ENCODE measurements around the gene EXOSC2.

Gene EXOSC2

DNA sequence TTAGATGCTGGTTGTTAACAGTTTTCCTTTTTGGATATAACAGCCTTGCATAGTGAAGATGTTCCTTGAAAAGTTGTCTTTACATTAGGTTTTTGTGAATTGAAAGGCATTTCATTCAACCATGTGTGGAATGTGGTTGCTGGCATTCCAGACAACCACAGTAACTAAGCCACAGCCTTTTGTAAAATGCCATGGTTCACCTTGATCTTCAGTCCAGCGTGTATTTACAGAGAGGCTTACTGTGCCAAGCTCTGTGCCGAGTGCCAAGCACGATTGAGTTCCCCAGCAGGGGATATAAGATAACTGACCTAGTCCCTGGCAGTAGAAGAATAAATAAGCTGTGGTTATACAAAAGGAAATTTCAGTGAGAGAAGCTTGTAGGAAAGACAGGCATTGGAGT, 4.9 kb downstream of the EXOSC2 start:
- no peak for DNase-seq (ENCODE audit: low read depth)

DNA sequence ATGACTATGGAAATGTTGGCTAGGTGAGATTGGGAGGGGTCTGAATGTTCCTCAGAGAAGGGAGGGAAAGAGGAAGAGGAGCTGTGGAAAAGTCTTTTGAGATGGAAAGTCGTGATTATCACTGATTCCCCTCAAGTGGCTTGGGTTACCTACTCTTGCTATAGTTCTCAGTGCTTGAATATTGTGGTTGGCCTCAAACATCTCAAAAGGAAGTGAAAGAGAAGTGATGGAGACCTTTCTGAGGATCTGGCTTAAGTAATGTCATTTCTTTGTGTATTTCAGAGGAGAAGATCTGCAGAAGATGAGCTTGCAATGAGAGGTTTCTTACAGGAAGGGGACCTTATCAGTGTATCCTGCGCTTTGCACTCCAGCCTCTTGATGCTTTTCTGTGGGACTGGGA, 5.5 kb downstream of the EXOSC2 start:
- no peak for DNase-seq (ENCODE audit: low read depth)

DNA sequence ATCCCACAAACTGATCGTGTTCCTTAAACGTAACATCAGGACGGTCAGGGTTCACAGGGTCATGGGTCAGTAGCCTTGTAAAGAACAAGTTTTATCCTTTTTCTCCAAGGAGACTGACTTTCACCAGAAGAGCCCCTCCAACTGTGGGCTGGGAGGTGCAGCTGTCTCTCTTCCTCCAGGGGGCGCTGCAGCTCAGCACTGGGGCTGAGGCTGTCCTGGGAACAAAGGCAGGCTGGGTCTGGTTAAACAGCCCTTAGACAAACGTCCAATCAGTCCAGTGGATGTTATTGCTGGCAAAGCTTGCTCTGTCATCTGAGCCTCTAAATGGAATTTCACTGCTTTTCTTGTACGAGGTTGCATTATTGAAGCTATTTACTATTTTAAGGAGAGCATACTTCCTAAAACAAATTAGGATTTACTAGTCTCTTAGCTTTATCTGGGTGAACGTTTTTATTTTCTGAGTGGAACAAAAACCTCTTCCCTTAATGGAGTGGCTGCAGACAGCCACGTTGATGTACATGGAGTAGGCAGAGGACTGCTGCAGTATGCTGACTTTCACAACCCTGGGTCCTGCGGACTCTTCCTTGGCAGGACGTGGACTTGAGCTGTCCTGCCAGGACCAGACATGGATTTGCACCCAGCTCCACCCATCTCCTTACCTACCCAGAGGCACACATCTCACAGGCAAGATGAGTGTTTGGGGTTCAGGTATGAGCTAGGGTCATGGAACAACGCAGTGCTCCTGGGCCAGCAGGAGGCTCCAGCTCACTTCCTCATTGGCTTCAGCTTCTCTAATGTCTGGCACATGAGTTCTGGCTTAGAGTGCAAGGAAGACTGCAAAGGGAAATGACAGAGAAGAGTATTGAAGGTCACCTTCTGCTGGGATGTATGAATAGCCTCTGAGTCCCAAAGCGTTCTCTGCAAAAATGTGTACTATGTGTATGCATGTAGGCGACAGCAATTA, 7.8 kb downstream of the EXOSC2 start:
- DNase-seq (ENCODE audit: low read depth), result peak; percentile 55

DNA sequence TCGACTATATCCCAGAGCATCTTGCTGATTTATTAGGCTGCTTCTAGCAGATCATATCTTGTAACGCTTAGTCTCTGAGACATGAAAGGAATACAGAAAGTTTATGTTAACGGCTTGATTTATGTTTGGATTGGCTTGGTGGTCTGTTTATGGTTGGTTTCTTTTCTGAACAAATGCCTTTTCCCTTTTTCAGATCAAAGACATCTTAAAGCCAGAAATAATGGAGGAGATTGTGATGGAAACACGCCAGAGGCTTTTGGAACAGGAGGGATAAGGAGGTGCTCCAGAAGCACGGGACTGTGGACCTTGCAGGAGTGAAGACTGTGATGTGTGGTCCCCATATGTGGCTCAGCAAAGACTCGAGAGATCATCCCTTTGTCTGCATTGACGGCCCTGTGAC, 9.9 kb downstream of the EXOSC2 start:
- DNase-seq (ENCODE audit: low read depth), result no peak

DNA sequence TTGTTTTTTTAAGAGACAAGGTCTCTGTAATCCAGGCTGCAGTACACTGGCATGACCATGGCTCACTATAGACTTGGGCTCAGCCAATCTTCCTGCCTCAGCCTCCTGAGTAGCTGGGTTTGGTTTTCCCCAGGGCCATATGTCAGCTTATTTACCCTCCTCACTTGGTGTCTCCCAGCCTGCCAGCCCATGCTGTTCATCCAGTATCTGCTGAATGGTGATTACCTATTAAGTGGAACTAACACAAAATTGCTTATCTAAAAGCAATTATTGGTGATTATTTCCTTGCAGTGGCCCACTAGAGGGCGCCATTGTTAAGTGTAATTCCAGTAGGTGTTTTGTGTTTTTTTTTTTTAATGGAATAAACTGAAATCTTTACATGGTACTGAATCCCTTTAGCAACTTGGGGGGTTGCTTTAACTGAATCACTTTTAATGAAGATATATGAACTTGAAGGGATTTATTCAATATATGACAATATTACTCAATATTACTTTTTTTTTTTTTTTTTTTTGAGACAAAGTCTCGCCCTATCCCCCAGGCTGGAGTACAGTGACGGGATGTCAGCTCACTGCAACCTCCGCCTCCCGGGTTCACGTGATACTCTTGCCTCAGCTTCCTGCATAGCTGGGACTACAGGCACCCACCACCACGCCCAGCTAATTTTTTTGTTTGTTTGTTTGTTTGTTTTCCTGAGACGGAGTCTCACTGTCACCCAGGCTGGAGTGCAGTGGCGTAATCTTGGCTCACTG, 13.8 kb downstream of the EXOSC2 start:
- DNase-seq (ENCODE audit: low read depth), result peak; percentile 46

DNA sequence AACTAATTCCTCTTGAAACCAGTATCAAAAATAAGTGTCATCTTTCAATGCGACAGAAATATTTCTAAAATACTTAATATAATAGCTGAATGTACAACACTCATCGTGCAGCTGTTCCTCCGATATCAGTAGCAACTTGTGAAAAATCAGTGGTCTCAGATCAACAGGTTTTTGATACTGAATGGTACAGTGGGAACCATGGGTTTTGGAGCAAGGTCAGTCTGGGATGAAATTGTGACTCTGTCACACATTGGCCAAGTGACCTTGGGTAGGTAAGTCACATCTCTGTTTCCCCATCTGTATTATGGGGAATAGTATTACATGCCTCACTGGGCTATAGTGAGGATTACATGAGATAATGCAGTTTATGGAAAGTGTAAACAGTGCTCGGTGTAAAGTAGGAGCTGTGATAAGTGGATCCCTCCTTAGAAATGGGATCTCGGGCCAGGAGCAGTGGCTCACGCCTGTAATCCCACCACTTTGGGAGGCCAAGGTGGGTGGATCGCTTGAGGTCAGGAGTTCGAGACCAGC, 17.3 kb downstream of the EXOSC2 start:
- DNase-seq (ENCODE audit: low read depth), result no peak

DNA sequence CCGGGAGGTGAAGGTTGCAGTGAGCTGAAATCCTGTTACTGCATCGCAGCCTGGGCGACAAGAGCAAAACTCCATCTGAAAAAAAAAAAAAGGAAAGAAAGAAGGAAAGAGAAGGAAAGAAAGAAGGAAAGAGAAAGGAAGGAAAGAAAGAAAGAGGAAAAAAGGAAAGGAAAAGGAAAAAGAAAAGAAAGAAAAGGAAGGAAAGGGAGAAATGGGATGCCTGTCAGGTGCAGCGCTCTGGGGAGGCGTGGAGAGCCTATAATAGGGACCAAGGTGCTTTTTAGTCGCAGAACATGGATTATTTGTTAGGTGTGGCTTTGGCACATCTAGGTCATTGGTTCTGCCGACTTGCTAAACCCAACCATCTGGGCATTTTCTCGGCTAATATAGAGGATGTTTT, 17.9 kb downstream of the EXOSC2 start:
- DNase-seq (ENCODE audit: low read depth), result no peak

DNA sequence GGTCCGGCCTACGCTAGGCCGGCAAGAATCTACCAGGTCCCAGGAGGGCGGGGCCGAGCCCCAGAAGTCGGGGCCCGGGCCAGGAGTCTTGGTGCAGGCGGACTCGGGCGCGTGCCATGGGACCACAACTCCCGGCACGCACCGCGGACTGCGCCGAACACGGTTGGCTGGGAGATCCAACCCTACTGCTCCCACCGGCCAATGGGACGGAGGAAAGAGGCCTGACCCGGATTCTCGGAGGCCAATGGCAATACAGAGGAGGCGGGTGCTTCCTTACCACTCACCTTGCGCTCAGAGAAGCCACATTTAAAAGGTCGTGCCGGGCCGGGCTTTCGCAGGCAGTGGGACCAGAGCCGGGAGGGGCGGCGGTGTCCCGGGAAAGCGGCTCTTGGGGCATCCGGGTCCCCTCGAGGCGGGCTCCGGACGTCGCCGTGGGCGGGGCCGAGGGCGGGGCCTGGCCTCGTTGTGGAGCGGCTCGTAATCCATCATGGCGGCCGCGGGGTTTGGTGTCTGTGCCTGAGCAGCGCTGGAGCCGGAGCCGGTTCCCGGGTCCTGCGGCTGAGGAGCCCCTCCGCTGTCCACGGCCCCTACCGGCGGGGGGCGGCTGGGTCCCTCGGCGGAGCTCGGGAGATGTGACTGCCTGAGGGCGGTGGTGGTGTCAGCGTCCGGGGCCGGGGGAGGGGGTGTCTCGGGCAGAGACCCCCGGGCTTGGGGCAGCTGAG, 19.1 kb downstream of the EXOSC2 start:
- peak; percentile 94 for DNase-seq (ENCODE audit: low read depth)

DNA sequence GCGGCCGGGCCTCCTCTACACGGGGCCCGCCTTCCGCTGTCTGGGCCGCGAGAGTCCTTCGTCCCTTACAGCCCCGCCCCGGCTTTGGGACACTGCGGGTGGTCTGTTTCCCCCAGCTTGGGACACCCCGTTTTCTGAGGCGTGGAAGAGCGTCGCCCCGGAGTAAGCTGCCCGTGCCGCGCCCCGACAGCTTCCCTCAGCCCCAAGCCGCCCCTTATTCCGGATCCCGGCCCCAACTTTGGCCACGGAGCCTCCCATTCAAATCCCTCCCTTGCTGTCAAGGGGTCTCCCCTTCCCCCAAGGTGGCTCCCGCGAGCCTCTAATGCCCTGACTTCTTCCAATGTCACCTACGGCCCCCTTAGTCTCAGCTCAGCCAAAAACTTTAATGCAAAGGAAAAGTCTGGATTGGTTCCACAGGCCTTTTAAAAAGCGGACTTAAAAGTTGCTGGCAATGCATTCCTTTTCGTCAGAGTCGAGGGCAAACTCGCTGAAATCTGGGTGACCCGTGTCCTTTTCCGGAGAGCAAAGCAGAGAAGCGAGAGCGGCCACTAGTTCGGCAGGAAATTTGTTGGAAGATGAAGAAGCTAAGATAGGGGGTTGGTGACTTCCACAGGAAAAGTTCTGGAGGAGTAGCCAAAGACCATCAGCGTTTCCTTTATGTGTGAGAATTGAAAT, 19.8 kb downstream of the EXOSC2 start:
- DNase-seq (ENCODE audit: low read depth), result no peak

DNA sequence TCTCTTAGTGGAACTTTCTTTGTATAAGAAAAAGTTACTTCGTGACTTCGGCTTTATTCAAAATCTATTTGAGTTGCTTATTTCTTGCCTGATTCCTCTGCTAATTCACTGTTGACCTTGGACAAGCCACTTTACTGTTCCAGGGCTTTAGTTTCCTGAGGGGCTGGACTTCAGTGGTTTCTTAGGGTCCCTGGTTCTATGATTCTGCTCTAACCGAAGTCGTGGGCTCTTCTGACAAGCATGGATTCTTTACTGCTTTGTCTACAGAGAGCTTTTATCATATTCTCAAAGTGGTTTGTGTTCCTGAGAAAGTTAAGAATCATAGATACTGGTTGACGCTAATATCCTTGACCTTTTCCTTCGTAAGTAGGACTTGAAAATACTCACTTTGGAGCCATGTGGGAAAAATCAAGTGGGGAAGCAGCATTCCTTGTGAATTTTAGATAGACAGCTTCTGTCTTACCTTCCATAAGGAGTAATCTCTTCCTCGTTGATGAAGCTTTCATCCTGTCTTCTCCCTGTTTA, 21.1 kb downstream of the EXOSC2 start:
- no peak for DNase-seq (ENCODE audit: low read depth)

DNA sequence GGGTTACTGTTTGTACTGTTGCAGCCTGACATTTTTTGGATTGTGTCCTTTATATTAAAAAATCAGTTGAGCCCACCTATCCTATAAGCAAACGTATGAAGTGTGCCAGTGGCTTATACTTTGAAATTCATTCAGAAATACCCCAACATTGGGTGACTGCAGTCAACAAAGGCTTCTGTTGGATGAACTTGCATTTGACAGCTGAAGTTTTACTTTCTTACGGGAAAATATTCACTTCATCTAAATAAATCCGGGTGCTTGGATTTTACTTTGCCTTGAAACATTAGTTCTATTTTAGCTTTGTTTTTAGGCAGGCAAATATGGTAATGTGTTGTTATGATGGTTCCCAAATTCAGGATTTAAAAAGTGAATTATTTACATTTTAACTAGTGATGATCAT, 21.7 kb downstream of the EXOSC2 start:
- DNase-seq (ENCODE audit: low read depth), result no peak

DNA sequence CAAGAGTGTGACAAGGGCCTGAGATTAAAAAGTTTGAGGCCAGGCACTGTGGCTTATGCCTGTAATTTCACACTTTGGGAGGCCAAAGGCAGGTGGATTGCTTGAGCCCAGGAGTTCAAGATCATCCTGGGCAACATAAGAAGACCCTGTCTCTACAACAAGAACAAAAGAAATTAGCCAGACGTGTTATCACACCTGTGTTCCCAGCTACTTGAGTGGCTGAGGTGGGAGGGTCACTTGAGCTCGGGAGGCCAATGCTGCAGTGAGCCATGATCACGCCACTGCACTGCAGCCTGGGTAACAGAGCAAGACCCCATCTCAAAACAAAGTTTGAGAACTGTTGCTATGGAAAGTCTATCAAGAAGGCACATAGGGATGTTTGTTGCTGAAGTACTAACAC, 25.0 kb downstream of the EXOSC2 start:
- no peak for DNase-seq (ENCODE audit: low read depth)

DNA sequence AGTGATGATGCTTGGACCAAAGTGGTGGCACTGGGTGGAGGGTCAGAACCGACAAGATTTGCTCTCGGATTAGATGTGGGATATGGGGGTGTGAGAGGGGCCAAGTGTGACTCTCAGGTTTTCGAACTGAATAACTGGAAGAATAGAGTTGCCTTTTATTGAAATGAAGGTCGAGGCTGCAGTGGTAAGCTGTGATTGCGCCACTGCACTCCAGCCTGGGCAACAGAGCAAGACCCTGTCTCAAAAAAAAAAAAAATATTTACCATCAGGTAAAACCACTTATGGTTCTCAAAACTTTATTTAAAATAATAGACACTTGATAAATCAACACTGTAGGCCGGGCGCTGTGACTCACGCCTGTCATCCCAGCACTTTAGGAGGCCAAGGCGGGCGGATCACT, 27.2 kb downstream of the EXOSC2 start:
- DNase-seq (ENCODE audit: low read depth), result no peak

DNA sequence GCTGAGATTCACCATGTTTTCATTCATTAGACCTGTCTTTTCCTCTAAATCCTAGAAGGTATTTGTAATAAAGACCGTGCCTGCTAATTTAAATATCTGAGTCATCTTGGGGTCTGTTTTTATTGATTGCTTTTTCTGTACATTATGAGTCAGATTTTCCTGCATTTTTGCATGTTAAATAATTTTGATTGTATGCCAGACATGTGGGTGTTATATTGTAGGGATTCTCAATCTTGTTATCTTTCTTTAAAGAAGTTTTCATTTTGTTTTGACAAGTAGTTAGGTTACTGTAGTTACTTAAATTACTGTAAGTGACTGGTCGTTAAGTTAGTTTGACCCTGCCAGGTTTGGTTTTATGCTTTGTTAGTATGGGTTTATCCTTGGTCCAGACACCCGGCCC, 35.1 kb downstream of the EXOSC2 start:
- no peak for DNase-seq (ENCODE audit: low read depth)

DNA sequence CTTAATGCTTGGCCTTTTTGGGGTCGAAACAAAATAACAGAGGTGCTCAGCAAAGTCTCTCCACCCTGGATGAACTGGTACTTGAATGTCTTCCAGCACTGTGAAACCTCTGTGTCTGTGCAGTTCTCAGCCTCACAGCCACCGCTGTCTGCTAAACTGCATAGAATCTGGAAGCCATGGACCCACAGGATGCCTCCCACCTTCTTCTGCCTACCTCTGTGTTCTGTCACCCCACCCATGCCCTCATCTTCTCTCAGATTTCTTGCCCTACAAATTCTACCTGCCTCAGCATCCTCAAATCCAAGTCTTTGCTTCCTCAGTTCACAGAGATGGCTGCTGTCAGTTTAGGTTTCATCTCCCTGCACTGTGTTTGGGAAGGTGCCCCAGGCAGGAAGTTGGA, 35.6 kb downstream of the EXOSC2 start:
- no peak for DNase-seq (ENCODE audit: low read depth)

DNA sequence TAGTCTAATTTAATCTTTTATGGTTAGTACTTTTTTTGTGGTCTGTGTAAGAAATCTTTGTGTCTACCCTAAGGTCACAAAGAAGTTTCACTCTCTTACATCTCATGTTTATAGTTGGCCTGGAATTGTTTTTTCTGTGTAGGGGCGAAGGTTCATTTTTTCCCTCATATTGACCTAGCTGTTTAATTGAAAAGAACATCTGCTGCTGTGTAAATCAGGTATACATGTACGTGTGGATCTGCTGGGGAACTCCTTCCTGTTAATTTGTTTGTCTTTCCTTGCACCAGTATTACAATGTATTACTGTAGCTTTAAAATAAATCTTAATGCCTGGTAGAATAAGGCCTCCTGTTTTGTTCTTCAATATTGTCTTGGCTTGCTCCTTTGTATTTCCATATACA, 37.8 kb downstream of the EXOSC2 start:
- no peak for DNase-seq (ENCODE audit: low read depth)

DNA sequence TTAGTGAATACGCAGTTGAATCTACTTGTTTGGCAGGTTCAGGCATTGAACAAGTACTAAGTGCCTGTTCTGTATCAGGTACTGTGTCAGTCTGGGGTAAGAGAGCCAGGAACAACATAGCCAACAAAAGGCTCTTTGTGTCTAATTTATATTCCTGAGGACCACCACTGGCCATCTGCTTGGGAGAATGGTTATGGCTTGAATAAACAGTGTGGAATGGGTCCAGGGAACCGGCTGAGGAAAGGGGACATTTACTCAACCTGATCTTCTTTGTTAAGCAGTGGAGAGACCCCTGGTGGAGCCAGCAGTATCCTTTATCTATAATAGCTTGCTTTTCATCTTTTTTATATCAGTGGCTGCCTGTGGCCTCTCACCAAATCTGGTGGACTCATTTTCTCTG, 38.6 kb downstream of the EXOSC2 start:
- DNase-seq (ENCODE audit: low read depth), result no peak

DNA sequence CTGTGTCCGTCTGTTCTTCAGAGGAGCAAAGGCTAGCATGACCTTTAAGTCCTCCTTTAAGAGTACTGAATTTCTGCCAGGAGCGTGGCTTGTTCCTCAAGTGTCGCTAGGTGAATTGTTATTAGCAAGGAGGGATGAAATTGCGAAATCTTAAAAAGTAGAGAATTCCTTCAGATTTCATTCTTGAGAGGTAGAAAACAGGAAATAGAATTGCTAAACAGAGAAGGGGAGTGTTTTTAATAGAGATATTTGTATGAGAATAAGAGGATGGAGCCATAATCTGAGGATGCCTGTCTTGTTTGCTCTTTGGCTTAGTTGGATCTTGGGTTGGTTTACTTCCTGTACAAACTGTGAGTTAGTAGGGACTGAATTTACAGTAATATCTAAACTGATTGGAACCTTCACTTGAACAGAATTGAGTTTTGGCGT, 39.2 kb downstream of the EXOSC2 start:
- no peak for DNase-seq (ENCODE audit: low read depth)

DNA sequence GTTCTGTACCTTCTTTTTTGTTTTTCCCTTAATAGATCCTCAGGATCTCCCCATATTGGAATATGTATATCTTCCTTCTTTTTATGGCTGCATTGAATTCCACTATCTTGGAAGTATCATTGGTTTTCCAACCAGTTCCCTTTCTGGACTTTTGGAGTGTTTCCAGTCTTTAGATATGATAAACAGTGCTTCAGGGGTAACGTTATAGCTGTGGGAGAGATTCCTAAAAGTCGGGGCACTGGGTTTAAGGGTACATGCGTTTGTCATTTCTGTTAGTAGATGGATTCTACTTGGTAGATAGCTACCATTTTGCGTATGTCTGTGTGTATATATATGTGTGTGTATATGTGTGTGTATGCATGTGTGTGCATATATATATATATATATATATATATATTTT, 42.0 kb downstream of the EXOSC2 start:
- no peak for DNase-seq (ENCODE audit: low read depth)

DNA sequence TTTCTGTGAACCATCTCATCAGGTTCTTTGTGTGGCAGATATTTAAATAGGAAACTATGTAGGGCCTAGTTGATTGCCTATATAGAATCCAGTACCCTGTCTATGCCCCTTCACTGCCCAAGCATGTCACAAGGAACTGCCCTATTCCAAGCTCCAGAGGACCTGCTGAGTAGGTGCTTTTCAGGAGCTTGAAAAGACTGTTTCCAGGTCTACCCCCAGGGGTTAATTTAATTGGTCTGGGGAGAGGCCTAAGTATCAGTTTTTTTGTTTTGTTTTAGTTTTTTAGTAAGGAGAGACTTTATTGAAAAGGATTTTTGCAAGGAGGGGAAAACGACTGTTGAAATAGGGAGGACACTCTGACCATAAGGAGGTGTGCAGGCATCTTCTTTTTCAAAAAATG, 43.3 kb downstream of the EXOSC2 start:
- DNase-seq (ENCODE audit: low read depth), result no peak

DNA sequence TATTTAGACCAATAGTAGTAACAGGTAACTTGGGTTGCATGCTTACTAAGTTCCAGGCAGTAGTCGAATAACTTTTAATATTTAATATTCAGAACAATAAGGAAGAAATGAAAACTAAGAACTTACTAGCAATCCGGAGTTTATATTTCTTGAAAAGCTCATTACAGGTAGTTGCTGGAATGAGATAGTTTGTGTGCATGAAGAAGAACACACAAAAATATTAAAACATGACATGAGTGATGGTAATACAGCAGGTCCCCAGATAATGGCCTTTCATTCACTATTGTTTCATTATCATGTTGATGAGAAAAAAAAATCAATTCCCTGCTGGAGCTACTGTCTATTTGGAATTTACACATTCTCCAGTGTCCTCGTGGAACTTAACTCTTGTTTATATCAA, 44.7 kb downstream of the EXOSC2 start:
- no peak for DNase-seq (ENCODE audit: low read depth)

DNA sequence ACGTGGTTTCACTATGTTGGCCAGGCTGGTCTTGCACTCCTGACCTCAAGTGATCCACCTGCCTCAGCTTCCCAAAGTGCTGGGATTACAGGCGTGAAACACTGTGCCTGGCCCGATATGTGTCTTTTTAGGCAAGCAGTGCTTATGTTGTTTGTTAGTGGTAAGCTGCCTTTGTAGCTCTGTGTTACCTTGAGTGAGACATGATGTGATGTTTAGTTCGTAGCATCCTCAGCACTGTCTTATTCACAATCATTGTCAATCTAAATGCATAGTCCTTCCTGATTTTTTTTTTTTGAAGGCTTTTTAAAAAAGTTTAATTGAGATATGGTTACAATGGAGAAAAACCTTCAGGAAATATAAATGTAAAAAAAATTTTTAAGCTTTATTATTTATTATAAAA, 45.5 kb downstream of the EXOSC2 start:
- DNase-seq (ENCODE audit: low read depth), result no peak

Measured in activated T-cell treated with anti-CD3 and anti-CD28 coated beads for 24 hours (primary cell).